Kidney (tissue), 14 donors: ENCODE data around the gene SERPINI2. TPM values are rescaled to one million over a fixed set of nuclear protein-coding genes. Genes with fewer than 3 reads are reported as not detected.

Experiments used
- DNase-seq, 5 donors: peaks; one replicate each; pipeline ENCODE4 v3.0.0-alpha.2; 2013 to 2020
- FAIRE-seq: peaks from 2 replicates; lab custom pipeline; 2012; peaks lifted over from hg19 to GRCh38; lab: Jason Lieb, UNC
- H3K27ac ChIP-seq, 2 donors: one replicate each; pipeline ENCODE4 v1.7.0; 2013; ENCODE audit warnings: low read depth in 2 of 2, low read length in 2 of 2, inconsistent platforms in 1 of 2
- H3K27me3 ChIP-seq: one replicate; pipeline ENCODE4 v1.7.1; 2013; ENCODE audit warnings: low read length, inconsistent platforms; ENCODE audit not compliant: control insufficient read depth, insufficient read depth
- H3K36me3 ChIP-seq, 3 donors: one replicate each; pipeline versions ENCODE4 v1.7.0 to v1.7.1; 2013; ENCODE audit warnings: low read length in 3 of 3, control low read depth in 1 of 3, inconsistent platforms in 1 of 3; ENCODE audit not compliant: insufficient read depth in 3 of 3, control insufficient read depth in 2 of 3
- H3K4me1 ChIP-seq, 3 donors: one replicate each; pipeline versions ENCODE4 v1.7.0 to v1.7.1; 2013; ENCODE audit warnings: low read length in 3 of 3, inconsistent platforms in 1 of 3, low read depth in 1 of 3; ENCODE audit not compliant: control insufficient read depth in 2 of 3, insufficient read depth in 2 of 3
- H3K4me3 ChIP-seq, 3 donors: one replicate each; pipeline versions ENCODE4 v1.7.0 to v1.8.1; 2013; ENCODE audit warnings: low read length in 3 of 3, control low read depth in 1 of 3, inconsistent platforms in 1 of 3
- H3K9ac ChIP-seq, 3 donors: one replicate each; pipeline versions ENCODE4 v1.7.0 to v1.7.1; 2013; ENCODE audit warnings: low read length in 3 of 3, control low read depth in 1 of 3, inconsistent platforms in 1 of 3
- H3K9me3 ChIP-seq, 3 donors: one replicate each; pipeline versions ENCODE4 v1.7.0 to v1.7.1; 2013; ENCODE audit warnings: low read length in 3 of 3, control low read depth in 1 of 3, inconsistent platforms in 1 of 3; ENCODE audit not compliant: control insufficient read depth in 2 of 3, insufficient read depth in 1 of 3
- intact Hi-C: fragments of 100-400 bp; cut with DNase I; formaldehyde crosslinking; loops from one replicate; pipeline ENCODE4 v1.11.1; 2022
- polyA plus RNA-seq: library from polyadenylated mRNA; stranded (reverse); fragments of 350-450 nt; fragmentation: Illumina TruSeq; extraction: RNeasy Lipid Tissue Mini Kit (QIAGEN cat#74804); gene quantifications from one replicate; pipeline ENCODE4 v1.2.3, GENCODE V29; 2014; ENCODE audit warnings: low read depth, low replicate concordance; ENCODE audit not compliant: insufficient read depth
- total RNA-seq: library from RNA; stranded (reverse); fragmentation: NEBNext Ultra II Directional; extraction: Animal tissue kit (Norgen Biotek cat#: 25700); gene quantifications from one replicate; pipeline ENCODE4 v1.2.1, GENCODE V29; 2021
- TF ChIP-seq, protein P1 (sequence below): IDR thresholded peaks from 3 replicates; pipeline ENCODE4 v1.5.1; 2012; ENCODE audit warnings: mild to moderate bottlenecking, moderate library complexity, borderline replicate concordance; ENCODE audit not compliant: insufficient read depth; ENCODE audit errors: extremely low read depth
- donor health status: control.
- donor health status: control.
- donor health status: control.
- donor health status: control.
- donor health status: control.
- donor health status: DM: yes; HTN: yes; CAD: no.
- donor health status: Normal renal cell carcinoma (clear cell type).

SERPINI2 gene
- total and polyA plus RNA-seq, 2 donors from 2014 or later: not detected

DNA sequence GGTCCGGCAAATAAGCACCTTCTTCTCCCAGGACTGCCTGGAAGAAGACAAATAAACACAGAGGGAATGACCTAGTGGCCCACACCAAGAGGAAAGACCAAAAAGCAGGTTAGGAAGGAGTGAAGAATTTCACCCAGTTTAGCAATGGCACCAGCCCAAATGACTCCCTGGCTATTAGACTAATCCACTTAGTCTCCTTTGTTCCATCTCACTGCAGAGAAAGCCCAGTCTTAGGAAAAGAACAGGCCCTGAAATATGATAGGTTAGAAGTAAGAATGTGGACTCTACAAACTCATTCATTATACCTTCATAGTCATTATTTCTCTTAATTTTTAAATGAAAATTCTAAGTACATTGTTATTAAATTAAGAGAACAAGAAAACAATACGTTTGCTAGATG lies 23.2 kb downstream of the SERPINI2 start:
- no peak overlapping the region for H3K4me3 ChIP-seq
- H3K36me3 ChIP-seq: no peaks in the 10 kb centered on the region
- intact Hi-C loops: no loop called here
- DNase-seq (no peak), FAIRE-seq (no peak)
- H3K9ac ChIP-seq: no peak overlapping the region
- no peaks in the 10 kb centered on the region for H3K9me3 ChIP-seq
- H3K27me3 ChIP-seq: no peaks in the 10 kb centered on the region
- TF ChIP-seq, protein P1, sequence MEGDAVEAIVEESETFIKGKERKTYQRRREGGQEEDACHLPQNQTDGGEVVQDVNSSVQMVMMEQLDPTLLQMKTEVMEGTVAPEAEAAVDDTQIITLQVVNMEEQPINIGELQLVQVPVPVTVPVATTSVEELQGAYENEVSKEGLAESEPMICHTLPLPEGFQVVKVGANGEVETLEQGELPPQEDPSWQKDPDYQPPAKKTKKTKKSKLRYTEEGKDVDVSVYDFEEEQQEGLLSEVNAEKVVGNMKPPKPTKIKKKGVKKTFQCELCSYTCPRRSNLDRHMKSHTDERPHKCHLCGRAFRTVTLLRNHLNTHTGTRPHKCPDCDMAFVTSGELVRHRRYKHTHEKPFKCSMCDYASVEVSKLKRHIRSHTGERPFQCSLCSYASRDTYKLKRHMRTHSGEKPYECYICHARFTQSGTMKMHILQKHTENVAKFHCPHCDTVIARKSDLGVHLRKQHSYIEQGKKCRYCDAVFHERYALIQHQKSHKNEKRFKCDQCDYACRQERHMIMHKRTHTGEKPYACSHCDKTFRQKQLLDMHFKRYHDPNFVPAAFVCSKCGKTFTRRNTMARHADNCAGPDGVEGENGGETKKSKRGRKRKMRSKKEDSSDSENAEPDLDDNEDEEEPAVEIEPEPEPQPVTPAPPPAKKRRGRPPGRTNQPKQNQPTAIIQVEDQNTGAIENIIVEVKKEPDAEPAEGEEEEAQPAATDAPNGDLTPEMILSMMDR: no peak
- no peak overlapping the region for H3K27ac ChIP-seq
- H3K4me1 ChIP-seq: no peaks in the 10 kb centered on the region

DNA sequence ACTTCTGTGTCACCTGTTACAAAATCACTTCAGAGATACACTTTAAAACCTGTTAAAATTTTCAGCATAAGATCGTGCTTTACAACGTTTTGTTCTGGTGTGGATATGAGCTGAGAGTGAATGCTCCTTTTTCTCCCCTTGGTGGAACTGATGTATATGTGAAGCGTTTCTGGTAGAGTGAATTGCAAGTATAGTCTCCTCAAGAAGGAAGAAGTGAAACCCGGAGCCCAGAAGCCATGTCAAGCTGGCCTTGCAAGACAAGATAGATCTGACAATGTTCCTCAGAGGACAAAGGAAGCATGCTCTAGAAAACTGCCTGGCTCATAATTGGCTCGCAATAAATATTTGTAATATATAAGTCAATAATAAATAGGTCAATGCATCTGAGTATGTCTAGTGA lies 23.6 kb downstream of the SERPINI2 start:
- FAIRE-seq: no peak

DNA sequence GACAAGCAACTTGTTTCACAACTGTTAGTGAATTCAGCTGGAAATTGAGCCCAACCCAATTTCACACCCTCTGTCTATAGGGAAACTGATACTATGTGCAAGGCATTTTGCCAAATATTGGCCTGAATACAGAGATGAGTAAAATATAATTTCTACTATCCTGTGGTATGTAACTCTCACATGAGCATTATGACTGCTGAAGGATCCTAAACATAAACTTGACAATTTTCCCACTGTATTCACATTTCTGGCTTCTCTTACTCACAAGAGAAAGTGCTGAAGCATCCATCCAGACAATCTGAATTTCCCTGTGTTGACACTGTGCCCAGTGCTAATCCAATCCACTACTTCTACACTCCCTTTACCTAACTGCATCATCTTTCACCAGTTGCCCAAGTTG lies 28.4 kb downstream of the SERPINI2 start:
- TF ChIP-seq, protein P1: no peak
- Histone ChIP-seq H3K27ac (no peak overlapping the region), H3K27me3 (no peaks in the 10 kb centered on the region), H3K9me3 (no peaks in the 10 kb centered on the region), H3K4me3 (no peak overlapping the region), H3K4me1 (no peaks in the 10 kb centered on the region), H3K36me3 (no peaks in the 10 kb centered on the region), H3K9ac (no peak overlapping the region)
- intact Hi-C loops: no loop called here
- FAIRE-seq (no peak), DNase-seq (no peak)

More for the DNA sequence above, 23.6 kb downstream of the SERPINI2 start:
- H3K4me3 ChIP-seq: no peak overlapping the region
- TF ChIP-seq, protein P1: no peak
- no peak overlapping the region for H3K9ac ChIP-seq
- H3K36me3 ChIP-seq: no peaks in the 10 kb centered on the region
- DNase-seq: no peak
- no peak overlapping the region for H3K27ac ChIP-seq
- H3K27me3 ChIP-seq: no peaks in the 10 kb centered on the region
- intact Hi-C loops: no loop called here
- no peaks in the 10 kb centered on the region for H3K4me1 ChIP-seq
- H3K9me3 ChIP-seq: no peaks in the 10 kb centered on the region

DNA sequence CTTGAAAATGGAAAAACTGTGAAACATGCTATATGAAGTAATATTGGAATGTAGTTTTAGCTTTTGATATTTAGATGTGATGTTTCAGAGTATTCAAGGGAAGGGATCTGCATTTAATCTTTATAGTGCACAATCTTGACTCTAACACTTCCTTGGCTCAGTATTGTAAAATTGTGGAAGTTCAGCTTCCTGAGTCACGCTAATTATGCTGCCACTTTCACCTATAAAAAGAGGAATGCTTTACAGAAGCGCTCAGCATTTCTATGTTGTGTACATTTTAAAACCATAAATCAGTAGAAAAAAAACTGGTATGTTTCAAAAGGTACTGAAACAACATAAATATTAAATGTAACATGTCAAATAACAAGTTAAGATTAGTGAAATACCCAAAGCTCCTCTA lies 32.6 kb downstream of the SERPINI2 start:
- Histone ChIP-seq H3K36me3 (no peaks in the 10 kb centered on the region), H3K9ac (no peak overlapping the region), H3K4me3 (no peak overlapping the region), H3K9me3 (no peaks in the 10 kb centered on the region), H3K4me1 (no peaks in the 10 kb centered on the region), H3K27ac (no peak overlapping the region), H3K27me3 (no peaks in the 10 kb centered on the region)
- TF ChIP-seq, protein P1: no peak
- intact Hi-C loops: no loop called here
- FAIRE-seq (no peak), DNase-seq (no peak)
